Mesenchymal stem cell (in vitro differentiated cells and primary cell): ENCODE data around the gene SIVA1.
"Not testable (repeated sequence)": the region's sequence is repeated elsewhere in the genome, so short reads cannot be mapped to it uniquely, and the experiment has no call there.

Source experiments
- DNase-seq: peaks from one replicate; pipeline ENCODE4 v3.0.0-alpha.2; 2013
- H2AFZ ChIP-seq: one replicate; pipeline ENCODE4 v1.6.1; 2013; ENCODE audit warnings: low read depth, mild to moderate bottlenecking, control low read depth, inconsistent platforms, low read length, moderate library complexity
- H2AK5ac ChIP-seq: 2 replicates; pipeline ENCODE4 v1.6.1; 2013; ENCODE audit warnings: low read length, moderate library complexity, mild to moderate bottlenecking, inconsistent platforms; ENCODE audit not compliant: severe bottlenecking
- H2BK120ac ChIP-seq: one replicate; pipeline ENCODE4 v1.6.1; 2013; ENCODE audit warnings: low read depth, mild to moderate bottlenecking, inconsistent platforms, low read length, moderate library complexity
- H2BK12ac ChIP-seq, 2 experiments: one replicate each; pipeline ENCODE4 v1.6.1; 2013; ENCODE audit warnings: inconsistent platforms in 2 of 2, low read length in 2 of 2, mild to moderate bottlenecking in 2 of 2, moderate library complexity in 2 of 2, control low read depth in 1 of 2
- H2BK15ac ChIP-seq: one replicate; pipeline ENCODE4 v1.6.1; 2013; ENCODE audit warnings: mild to moderate bottlenecking, low read depth, inconsistent platforms; ENCODE audit not compliant: poor library complexity, severe bottlenecking
- H2BK5ac ChIP-seq: 2 replicates; pipeline ENCODE4 v1.6.1; 2013; ENCODE audit warnings: low read depth, mild to moderate bottlenecking, low read length, control low read depth, inconsistent platforms; ENCODE audit not compliant: poor library complexity, severe bottlenecking
- H3K14ac ChIP-seq, 2 experiments: one replicate each; pipeline ENCODE4 v1.6.1; 2013; ENCODE audit warnings: inconsistent platforms in 2 of 2, low read length in 2 of 2, control low read depth in 1 of 2, mild to moderate bottlenecking in 1 of 2, moderate library complexity in 1 of 2
- H3K18ac ChIP-seq, 2 experiments: one replicate each; pipeline ENCODE4 v1.6.1; 2013; ENCODE audit warnings: inconsistent platforms in 2 of 2, low read length in 2 of 2, control low read depth in 1 of 2, low read depth in 1 of 2, mild to moderate bottlenecking in 1 of 2
- H3K23ac ChIP-seq, 2 experiments: one replicate each; pipeline ENCODE4 v1.6.1; 2013; ENCODE audit warnings: inconsistent platforms in 2 of 2, low read length in 2 of 2, mild to moderate bottlenecking in 2 of 2, moderate library complexity in 2 of 2, control low read depth in 1 of 2
- H3K27ac ChIP-seq: 2 replicates; pipeline ENCODE4 v1.5.1; 2013; ENCODE audit warnings: mild to moderate bottlenecking, moderate library complexity, low read length, control low read depth, inconsistent platforms; ENCODE audit not compliant: poor library complexity, severe bottlenecking
- H3K27me3 ChIP-seq, 2 experiments: 2 replicates each; pipeline versions ENCODE4 v1.6.1 to v1.7.0; 2013; ENCODE audit warnings: low read length in 2 of 2, mild to moderate bottlenecking in 2 of 2, moderate library complexity in 2 of 2, control low read depth in 1 of 2, inconsistent platforms in 1 of 2; ENCODE audit not compliant: control insufficient read depth in 1 of 2, insufficient read depth in 1 of 2
- H3K36me3 ChIP-seq, 2 experiments: 2 replicates each; pipeline versions ENCODE4 v1.6.1 to v1.7.0; 2013; ENCODE audit warnings: low read length in 2 of 2, control low read depth in 1 of 2, inconsistent platforms in 1 of 2, low read depth in 1 of 2, mild to moderate bottlenecking in 1 of 2; ENCODE audit not compliant: insufficient read depth in 2 of 2, control insufficient read depth in 1 of 2
- H3K4ac ChIP-seq, 2 experiments: one replicate each; pipeline ENCODE4 v1.6.1; 2013; ENCODE audit warnings: inconsistent platforms in 2 of 2, low read length in 2 of 2, mild to moderate bottlenecking in 2 of 2, moderate library complexity in 2 of 2, control low read depth in 1 of 2, low read depth in 1 of 2
- H3K4me1 ChIP-seq: 2 replicates; pipeline ENCODE4 v1.6.1; 2013; ENCODE audit warnings: low read depth, low read length, control low read depth; ENCODE audit not compliant: control insufficient read depth, insufficient read depth
- H3K4me2 ChIP-seq: 2 replicates; pipeline ENCODE4 v1.6.1; 2013; ENCODE audit warnings: low read length, mild to moderate bottlenecking, inconsistent platforms; ENCODE audit not compliant: poor library complexity, severe bottlenecking
- H3K4me3 ChIP-seq, 2 experiments: 2 replicates each; pipeline versions ENCODE4 v1.5.1 to v1.7.0; 2013; ENCODE audit warnings: low read length in 2 of 2, mild to moderate bottlenecking in 2 of 2, control low read depth in 1 of 2, low read depth in 1 of 2; ENCODE audit not compliant: insufficient read depth in 1 of 2
- H3K79me1 ChIP-seq: replicated peaks from 2 replicates; pipeline ENCODE4 v1.6.1; 2013; ENCODE audit warnings: mild to moderate bottlenecking, control low read depth, low read length, inconsistent platforms; ENCODE audit not compliant: poor library complexity, severe bottlenecking
- H3K9ac ChIP-seq: 2 replicates; pipeline ENCODE4 v1.7.0; 2013; ENCODE audit warnings: mild to moderate bottlenecking, low read length, moderate library complexity
- H3K9me3 ChIP-seq: 2 replicates; pipeline ENCODE4 v1.7.0; 2013; ENCODE audit warnings: mild to moderate bottlenecking, low read length; ENCODE audit not compliant: control insufficient read depth
- H4K8ac ChIP-seq: one replicate; pipeline ENCODE4 v1.6.1; 2013; ENCODE audit warnings: inconsistent platforms, mild to moderate bottlenecking, low read length, moderate library complexity
- H4K91ac ChIP-seq: one replicate; pipeline ENCODE4 v1.6.1; 2013; ENCODE audit warnings: mild to moderate bottlenecking, low read length, inconsistent platforms
- WGBS: methylation state at CpG from one replicate; pipeline ENCODE4 v1.1.7; 2013; ENCODE audit warnings: mixed read lengths; 5-methylcytosine and 5-hydroxymethylcytosine counted together

SIVA1 gene

GRCh38 chr14:104750056-104750752, 2.7 kb upstream of the SIVA1 start:
- WGBS: 92% methylated on average over 12 of the region's 12 CpGs
- peak overlapping the region; percentile 36 for H2BK15ac ChIP-seq
- H2AK5ac ChIP-seq: no peak overlapping the region
- H2BK12ac ChIP-seq: peak overlapping the region in 1 of 2 experiments; percentile 8
- no peak overlapping the region for H3K4me2 ChIP-seq
- no peak overlapping the region for H3K4me3 ChIP-seq
- no peak overlapping the region for H2AFZ ChIP-seq
- no peaks in the 10 kb centered on the region for H3K27me3 ChIP-seq
- peaks cover 2% of the 10 kb centered on the region for H3K79me1 ChIP-seq
- peak overlapping the region; percentile 43 for H3K9ac ChIP-seq
- no peak overlapping the region for H3K14ac ChIP-seq
- H3K18ac ChIP-seq: no peak overlapping the region
- H2BK120ac ChIP-seq: no peak overlapping the region
- H4K8ac ChIP-seq: no peak overlapping the region
- no peak overlapping the region for H3K23ac ChIP-seq
- H4K91ac ChIP-seq: no peak overlapping the region
- peaks cover 38% of the 10 kb centered on the region for H3K4me1 ChIP-seq
- H3K36me3 ChIP-seq: peaks cover 3 to 4% of the 10 kb centered on the region in 2 experiments
- H3K9me3 ChIP-seq: no peaks in the 10 kb centered on the region
- peak overlapping the region in 1 of 2 experiments; percentile 6 for H3K4ac ChIP-seq
- H3K27ac ChIP-seq: peak overlapping the region; percentile 1
- no peak for DNase-seq
- no peak overlapping the region for H2BK5ac ChIP-seq

DNA sequence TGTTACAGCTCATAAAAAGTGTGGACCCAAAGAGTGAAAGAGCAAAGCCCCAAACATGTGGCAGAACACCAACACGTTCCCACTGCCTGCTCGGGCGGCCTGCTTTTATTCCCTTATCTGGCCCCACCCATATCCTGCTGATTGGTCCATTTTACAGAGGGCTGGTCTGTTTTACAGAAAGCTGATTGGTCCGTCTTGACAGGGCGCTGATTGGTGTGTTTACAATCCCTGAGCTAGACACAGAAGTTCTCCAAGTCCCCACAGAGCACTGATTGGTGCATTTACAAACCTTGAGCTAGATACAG, 2.2 kb upstream of the SIVA1 start:
- not testable (repeated sequence) for H3K14ac ChIP-seq, H3K9me3 ChIP-seq, H4K8ac ChIP-seq, H2BK120ac ChIP-seq, H2BK15ac ChIP-seq, H2BK12ac ChIP-seq, H3K27ac ChIP-seq, H4K91ac ChIP-seq, H3K4me2 ChIP-seq, DNase-seq, H3K36me3 ChIP-seq, H2AFZ ChIP-seq, H3K27me3 ChIP-seq, H3K23ac ChIP-seq, H3K4ac ChIP-seq, H3K9ac ChIP-seq, H2AK5ac ChIP-seq, H3K18ac ChIP-seq, H3K79me1 ChIP-seq, H2BK5ac ChIP-seq, H3K4me3 ChIP-seq
- H3K4me1 ChIP-seq: peaks cover 38% of the 10 kb centered on the region
- WGBS: 85% methylated on average over 5 of the region's 5 CpGs

DNA sequence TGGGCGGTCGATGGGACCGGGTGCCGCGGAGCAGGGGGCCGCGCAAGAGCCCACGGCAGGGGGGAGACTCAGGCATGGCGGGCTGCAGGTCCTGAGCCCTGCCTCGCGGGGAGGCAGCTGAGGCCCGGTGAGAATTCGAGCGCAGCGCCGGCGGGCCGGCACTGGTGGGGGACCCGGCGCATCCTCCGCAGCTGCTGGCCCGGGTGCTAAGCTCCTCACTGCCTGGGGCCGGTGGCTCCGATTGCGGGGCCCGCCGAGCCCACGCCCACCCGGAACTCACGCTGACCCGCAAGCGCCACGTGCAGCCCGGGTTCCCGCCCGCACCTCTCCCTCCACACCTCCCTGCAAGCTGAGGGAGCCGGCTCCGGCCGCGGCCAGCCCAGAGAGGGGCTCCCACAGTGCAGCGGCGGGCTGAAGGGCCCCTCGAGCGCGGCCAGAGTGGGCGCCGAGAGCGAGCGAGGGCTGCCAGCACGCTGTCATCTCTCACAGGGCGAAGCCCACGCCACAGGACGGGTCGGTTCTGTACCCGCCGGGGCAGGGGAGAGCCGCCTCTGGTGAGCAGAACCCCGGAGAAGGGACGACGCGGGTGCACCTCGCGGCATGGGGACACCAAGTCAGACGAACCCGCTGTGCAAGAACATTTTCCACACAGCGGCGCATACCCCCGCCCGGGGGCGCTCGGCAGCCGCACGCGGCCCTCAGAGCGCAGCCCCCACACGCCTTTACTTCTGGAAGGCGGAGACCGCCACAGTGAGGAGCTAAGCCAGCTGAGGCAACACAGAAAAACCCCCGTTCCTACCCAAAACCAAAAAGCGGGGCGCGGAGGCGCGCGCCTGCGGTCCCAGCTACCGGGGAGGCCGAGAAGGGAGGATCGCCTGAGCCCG, 1.2 kb upstream of the SIVA1 start:
- H3K27me3 ChIP-seq: no peaks in the 10 kb centered on the region
- H4K8ac ChIP-seq: peak overlapping the region; percentile 91
- no peak overlapping the region for H2AFZ ChIP-seq
- H2BK12ac ChIP-seq: peak overlapping the region; percentile 29 to 52
- H3K27ac ChIP-seq: no peak overlapping the region
- H3K36me3 ChIP-seq: peaks cover 19% of the 10 kb centered on the region in 2 experiments
- no peak overlapping the region for H2AK5ac ChIP-seq
- no peak overlapping the region for H3K23ac ChIP-seq
- peak overlapping the region; percentile 51 to 96 for H3K4me3 ChIP-seq
- H3K9ac ChIP-seq: peak overlapping the region; percentile 83
- H3K9me3 ChIP-seq: no peaks in the 10 kb centered on the region
- peaks cover 41% of the 10 kb centered on the region for H3K4me1 ChIP-seq
- peaks cover 15% of the 10 kb centered on the region for H3K79me1 ChIP-seq
- no peak for DNase-seq
- H3K4ac ChIP-seq: peak overlapping the region; percentile 21 to 54
- no peak overlapping the region for H2BK5ac ChIP-seq
- WGBS: 98% methylated on average over 74 of the region's 90 CpGs
- no peak overlapping the region for H3K14ac ChIP-seq
- H4K91ac ChIP-seq: peak overlapping the region; percentile 80
- peak overlapping the region; percentile 62 for H2BK15ac ChIP-seq
- no peak overlapping the region for H2BK120ac ChIP-seq
- peak overlapping the region; percentile 75 for H3K4me2 ChIP-seq
- H3K18ac ChIP-seq: peak overlapping the region; percentile 56 to 78

GRCh38 chr14:104752423-104752734, 568 bp upstream of the SIVA1 start:
- peak overlapping the region; percentile 83 for H3K9ac ChIP-seq
- peaks cover 20% of the 10 kb centered on the region for H3K79me1 ChIP-seq
- WGBS: 15% methylated on average over 20 of the region's 21 CpGs
- peak overlapping the region; percentile 29 to 52 for H2BK12ac ChIP-seq
- no peak overlapping the region for H3K23ac ChIP-seq
- H3K14ac ChIP-seq: no peak overlapping the region
- H4K91ac ChIP-seq: peak overlapping the region; percentile 80
- H3K4me2 ChIP-seq: peak overlapping the region; percentile 75
- no peak overlapping the region for H2AFZ ChIP-seq
- H4K8ac ChIP-seq: peak overlapping the region; percentile 91
- H3K18ac ChIP-seq: peak overlapping the region; percentile 56 to 78
- H3K27me3 ChIP-seq: no peaks in the 10 kb centered on the region
- peaks cover 41% of the 10 kb centered on the region for H3K4me1 ChIP-seq
- H3K27ac ChIP-seq: no peak overlapping the region
- peak overlapping the region; percentile 62 for H2BK15ac ChIP-seq
- H3K36me3 ChIP-seq: peaks cover 24 to 25% of the 10 kb centered on the region in 2 experiments
- H2BK120ac ChIP-seq: no peak overlapping the region
- H2AK5ac ChIP-seq: no peak overlapping the region
- H2BK5ac ChIP-seq: no peak overlapping the region
- no peak for DNase-seq
- peak overlapping the region; percentile 55 to 96 for H3K4me3 ChIP-seq
- H3K9me3 ChIP-seq: no peaks in the 10 kb centered on the region
- H3K4ac ChIP-seq: peak overlapping the region; percentile 21 to 54
